CD4-positive, alpha-beta T cell treated with Interleukin-17A for 1 hour (primary cell): Measurements from ENCODE around the gene PRR20G.
"Not testable (repeated sequence)": the region's sequence is repeated elsewhere in the genome, so short reads cannot be mapped to it uniquely, and the experiment has no call there.

Experiments used
- DNase-seq: peaks from one replicate; pipeline ENCODE4 v3.0.0-alpha.2; 2020

Gene PRR20G

DNA sequence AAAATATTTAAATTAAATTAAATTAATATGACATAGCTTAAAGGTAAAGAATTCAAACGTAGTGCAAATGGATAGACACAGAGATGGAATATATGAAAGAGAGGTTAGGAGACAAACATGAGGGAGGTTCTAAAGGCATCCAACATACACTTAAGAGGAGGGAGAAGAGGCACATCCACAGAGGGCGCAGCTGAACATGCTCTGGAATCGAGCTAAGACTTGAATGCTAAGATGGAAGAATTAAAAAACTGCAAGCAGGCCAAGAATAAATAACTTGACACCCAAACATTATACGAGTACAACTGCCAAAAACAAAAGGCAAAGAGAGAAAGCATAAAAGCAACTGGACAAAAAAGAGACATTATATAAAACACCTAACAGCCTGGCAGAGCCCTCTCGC is 9.1 kb upstream of the PRR20G start:
- no peak for DNase-seq

GRCh38 chr3:127296166-127296565 is 8.3 kb upstream of the PRR20G start:
- no peak for DNase-seq

DNA sequence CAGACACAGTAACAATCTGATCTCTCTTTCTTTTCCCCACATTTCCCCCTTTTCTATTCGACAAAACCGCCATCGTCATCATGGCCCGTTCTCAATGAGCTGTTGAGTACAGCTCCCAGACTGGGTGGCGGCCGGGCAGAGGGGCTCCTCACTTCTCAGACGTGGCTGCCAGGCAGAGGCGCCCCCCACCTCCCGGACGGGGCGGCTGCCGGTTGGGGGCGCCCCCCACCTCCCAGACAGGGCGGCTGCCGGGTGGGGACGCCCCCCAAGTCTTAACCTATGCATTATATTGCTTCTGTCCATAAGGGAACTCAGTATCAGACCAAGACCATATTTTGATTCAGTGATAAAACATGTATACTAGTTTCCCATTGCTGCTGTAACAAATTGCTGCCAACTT is 5.8 kb upstream of the PRR20G start:
- not testable (repeated sequence) for DNase-seq

DNA sequence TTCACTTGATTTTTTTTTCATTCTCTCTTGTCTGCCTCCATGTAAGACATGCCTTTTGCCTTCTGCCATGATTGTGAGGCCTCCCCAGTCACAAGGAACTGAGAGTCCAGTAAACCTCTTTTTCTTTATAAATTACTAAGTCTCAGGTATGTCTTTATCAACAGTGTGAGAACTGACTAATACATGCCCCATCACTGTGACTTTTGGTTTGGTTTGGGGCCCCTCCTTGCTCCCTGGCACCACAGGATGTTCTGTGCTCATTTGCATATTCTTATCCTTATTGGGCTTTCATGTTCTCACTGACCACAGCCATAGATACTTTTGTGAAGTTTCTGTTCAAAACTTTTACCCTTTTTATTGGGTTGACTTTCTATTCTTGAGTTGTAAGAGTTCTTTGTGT is 3.8 kb upstream of the PRR20G start:
- DNase-seq, result no peak

DNA sequence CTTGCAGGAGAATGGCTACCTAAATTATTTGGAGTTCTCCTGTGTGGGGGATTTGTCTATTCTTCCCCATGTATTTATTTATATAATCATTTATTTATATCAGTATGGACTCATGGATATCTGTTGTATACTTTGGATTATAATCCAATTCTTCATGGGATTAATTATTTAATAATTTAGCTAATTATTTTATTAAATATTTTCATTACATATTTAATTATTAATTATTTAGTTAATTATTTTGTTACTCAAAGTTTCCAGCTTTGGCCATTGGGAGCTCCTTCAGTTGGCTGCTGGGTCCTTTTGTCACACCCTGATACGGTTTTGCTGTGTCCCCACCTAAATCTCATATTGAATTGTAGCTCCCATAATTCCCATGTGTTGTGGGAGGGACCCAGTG is 3.3 kb upstream of the PRR20G start:
- DNase-seq, result no peak

DNA sequence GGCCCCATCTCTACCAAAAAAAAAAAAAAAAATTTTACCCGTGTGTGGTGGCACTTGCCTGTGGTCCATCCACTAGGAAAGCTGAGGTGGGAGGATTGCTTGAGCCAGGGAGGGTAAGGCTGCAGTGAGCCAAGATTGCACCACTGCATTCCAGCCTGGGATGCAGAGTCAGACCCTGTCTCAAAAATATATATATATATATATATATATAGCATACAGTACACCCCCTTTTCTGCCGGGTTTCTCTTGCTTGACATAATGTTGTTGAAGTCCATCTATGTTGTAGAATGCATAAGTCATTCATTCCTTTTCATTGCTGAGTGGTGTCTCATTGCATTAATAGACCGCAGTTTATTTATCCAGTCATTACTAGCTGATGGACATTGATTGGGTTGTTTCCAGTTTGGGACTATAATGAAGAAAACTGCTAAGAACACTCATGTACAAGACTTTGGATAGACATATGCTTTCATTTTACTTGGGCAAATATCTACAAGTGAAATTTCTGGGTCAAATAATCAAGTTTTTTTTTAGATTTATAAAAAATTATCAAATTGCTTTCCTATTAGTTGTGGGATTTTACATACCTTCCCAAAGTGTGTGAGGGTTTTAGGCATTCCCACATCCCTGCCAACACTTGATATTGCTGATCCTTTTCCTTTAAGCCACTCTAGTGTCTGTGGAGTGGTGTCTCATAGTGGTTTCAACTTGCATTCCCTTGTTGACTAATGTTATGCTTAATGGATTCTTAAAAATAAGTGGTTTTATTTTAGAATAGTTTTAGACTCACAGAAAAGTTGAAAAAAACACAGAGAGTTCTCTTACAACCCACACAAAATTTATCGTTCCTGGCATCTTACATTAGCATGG is 2.1 kb upstream of the PRR20G start:
- no peak for DNase-seq

DNA sequence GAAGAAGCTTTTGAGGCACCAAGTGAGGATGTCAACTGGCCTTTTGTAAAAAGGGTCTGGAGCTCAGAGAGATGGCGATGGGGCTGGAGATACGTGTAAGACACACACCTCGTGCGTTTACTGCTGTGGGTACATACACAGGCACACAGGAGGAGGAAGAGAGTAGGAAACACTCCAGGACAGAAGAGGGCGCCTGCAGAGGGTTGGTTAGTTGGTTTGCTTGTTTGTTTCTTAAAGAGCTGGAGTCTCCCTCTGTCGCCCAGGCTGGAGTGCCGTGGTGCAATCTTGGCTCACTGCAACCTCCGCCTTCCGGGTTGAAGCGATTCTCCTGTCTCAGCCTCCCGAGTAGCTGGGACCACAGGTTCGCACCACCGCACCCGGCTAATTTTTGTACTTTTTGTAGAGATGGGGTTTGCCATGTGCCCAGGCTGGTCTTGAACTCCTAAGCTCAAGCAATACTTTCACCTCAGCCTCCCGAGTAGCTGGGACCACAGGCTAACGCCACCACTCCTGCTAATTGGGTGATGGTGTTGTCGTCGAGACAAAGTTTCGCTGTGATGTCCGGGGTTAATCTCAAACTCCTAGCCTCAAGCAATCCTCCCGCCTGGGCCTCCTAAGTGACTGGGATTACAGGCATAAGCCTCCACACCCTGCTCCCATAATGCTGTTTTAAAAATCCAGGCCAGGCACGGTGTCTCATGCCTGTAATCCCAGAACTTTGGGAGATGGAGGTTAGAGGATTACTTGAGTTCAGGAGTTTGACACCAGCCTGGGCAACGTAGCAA is 1.3 kb upstream of the PRR20G start:
- no peak for DNase-seq

GRCh38 chr3:127288343-127288742 is 497 bp upstream of the PRR20G start:
- no peak for DNase-seq

- no peak for DNase-seq
These were observed 1.2 kb downstream of the PRR20G start for GRCh38 chr3:127286571-127287140.

DNA sequence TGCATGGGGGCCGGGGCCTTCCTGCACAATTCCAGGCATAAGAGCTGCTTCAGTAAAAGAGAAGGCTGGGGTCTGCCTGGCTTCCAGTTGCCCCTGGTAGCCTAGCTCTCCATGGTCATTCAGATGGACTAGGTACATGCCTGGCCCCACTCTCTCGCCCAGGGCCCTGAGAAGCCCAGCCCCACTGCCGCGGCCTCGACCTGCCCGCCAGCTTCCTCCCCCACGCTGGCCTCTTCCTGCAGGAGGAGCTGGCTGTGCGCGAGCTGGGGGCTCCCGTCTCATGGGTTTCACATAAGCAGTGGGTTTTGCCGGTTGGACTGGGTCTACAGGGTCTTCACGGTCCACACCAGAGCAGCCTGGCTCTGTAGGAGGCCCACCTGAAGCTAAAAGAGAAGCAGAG is 3.6 kb downstream of the PRR20G start:
- DNase-seq, result no peak

DNA sequence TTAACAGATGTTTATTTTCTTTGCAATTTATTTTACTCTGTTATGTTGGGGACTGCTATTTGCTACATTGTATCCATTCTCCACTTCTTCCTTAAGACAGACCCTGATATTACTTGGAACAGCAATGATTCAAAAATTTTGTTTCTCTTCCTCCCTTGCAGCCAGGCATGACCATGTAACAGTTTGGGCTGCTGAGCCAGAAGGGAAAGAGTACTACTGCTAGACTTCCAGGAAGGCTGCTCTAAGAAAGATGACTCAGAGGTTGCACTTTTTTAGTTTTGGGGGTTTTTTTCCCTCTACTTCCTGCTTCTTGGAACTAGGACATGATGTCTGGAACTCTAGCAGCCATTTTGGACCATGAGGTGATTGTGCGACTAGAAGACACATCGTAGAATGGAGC is 10.3 kb downstream of the PRR20G start:
- DNase-seq, result no peak

GRCh38 chr3:127276995-127277394 is 10.9 kb downstream of the PRR20G start:
- no peak for DNase-seq

- DNase-seq, result no peak
These were observed 11.4 kb downstream of the PRR20G start for GRCh38 chr3:127276396-127276795.

DNA sequence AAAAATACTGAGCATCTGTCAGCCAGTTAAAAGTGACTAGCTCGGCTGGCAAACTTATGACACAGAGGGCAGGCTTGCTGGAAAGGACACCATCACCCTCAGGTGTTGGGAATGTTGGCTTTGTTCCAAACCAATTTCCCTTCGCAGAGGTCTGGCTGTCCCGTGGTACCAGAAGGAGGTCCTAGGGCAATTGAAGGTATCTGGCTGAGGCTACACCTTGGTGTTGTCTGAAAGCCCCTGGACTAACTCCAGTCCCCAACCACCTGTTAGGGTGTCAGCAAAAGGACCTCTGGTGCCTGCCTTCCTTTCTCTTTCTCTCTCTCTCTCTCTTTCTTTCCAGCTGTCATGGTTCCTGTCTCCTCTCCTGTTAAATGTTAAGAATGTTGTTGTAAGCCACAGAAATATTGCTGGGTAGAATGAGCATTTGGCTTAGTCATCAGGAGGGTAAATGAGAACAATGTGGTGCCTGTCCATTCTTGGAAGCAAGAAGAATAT is 12.5 kb downstream of the PRR20G start:
- DNase-seq, result no peak

DNA sequence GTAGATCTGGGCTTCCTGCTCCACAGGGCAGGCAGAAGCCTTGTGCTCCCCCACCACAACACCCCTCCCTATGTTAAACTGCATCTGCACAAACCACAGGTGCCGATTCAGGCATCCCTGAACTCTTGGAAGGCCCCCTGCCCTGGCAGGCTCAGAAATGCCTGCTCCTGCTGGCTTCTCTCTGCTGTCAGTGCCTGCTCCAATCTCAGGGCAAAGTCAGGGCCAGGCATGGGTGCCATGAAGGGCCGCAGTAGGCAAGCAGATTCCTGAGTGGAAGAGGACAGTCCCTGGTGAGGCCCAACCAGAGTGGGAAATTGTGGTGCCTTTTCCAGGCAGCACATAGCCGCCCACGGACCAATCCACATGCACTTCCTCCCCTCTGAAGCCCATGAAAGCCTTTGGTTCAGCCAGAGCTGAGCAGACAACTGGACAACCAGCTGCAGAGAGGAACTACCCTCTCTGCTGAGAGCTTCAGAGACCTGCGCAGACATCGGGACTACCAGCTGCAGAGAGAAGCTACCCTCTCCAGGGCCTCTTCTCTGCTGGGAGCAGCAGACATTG is 13.6 kb downstream of the PRR20G start:
- no peak for DNase-seq

GRCh38 chr3:127273206-127273605 is 14.6 kb downstream of the PRR20G start:
- DNase-seq, result no peak

GRCh38 chr3:127266186-127266585 is 21.7 kb downstream of the PRR20G start:
- DNase-seq, result no peak

- DNase-seq, result no peak
These were observed 22.3 kb downstream of the PRR20G start for GRCh38 chr3:127265581-127265981.

GRCh38 chr3:127264794-127265514 is 22.9 kb downstream of the PRR20G start:
- DNase-seq, result no peak

DNA sequence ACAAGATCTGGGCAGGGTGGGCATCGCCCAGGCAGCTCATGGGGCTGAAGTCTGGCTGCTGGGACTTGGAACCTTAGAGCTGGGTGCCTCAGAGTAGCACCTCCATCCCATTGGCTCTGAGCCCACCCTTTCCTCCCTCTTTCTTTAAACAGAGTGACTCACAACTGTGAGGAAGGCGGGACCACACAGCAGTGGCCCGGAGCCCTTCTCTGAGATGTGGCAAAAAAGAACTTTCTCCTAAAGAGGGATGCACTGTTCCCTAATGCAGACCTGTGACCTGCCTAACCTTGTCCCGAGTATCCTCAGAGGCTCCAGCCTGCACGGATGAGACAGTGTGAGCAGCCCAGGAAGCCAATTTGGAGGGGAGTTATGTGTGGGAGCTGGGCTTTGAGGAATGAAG is 23.6 kb downstream of the PRR20G start:
- no peak for DNase-seq

GRCh38 chr3:127263586-127264231 is 24.1 kb downstream of the PRR20G start:
- no peak for DNase-seq

DNA sequence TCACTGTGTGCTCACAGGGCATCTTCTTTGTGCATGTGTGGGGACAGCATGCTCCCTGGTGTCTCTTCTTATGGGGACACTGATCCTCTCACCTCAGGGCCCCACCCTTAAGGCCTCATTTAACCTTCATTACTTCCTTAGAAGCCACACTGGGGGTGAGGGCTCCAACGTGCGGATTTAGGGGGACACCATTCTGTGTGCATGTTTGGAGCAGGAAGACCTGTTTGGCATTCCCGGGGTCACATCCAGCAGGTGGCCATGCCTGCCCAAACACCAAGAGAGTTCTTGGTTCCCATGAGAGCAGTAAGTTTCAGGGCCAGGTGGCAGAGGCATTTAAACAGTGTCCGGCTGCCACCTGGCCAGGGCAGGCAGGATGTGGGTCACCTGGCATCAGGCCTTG is 24.8 kb downstream of the PRR20G start:
- DNase-seq, result no peak
